ENCODE measurements around the gene ZFHX3.

DNA sequence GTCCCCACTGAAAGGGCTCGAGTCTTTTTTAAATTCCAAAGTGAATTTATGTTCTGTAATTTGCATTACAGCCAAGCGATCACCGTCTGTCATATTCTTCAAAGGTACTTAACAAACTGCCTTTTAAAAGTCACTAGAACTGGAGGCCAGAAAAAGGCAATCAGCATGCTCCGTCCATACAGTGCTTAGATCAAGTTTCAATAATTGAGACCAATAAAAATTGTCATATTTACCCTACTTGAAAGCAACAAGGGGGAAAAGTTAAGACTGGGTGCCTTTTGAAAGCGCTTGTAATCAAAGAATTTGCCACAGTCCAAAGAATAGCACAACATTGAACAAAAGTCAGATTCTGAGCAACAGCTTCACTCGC is 9.0 kb upstream of the ZFHX3 start:
- TF ChIP-seq CTCF (IDR thresholded peaks at IDR 0.05; ENCODE audit: low read depth, low read length) = no peak
- TF ChIP-seq EZH2phosphoT487 (IDR thresholded peaks at IDR 0.05; ENCODE audit: low read depth) = no peak
